NCI-H1436 treated with DMSO at 0.1 percent for 48 hours (cell line): ENCODE measurements around the gene TBC1D5.
"Not testable (repeated sequence)": the region's sequence is repeated elsewhere in the genome, so short reads cannot be mapped to it uniquely, and the experiment has no call there.

Source experiments
- DNase-seq: peaks from one replicate; lab custom pipeline; 2025; lab: John Stamatoyannopoulos, UW

TBC1D5 gene

GRCh38 chr3:17546500-17547255 is 195.8 kb downstream of the TBC1D5 start:
- DNase-seq: no peak

- no peak for DNase-seq
Measured at GRCh38 chr3:17544632-17545031, 197.8 kb downstream of the TBC1D5 start.

- DNase-seq: no peak
Measured at GRCh38 chr3:17542591-17542990, 199.8 kb downstream of the TBC1D5 start.

- DNase-seq: no peak
Measured at GRCh38 chr3:17539436-17539835, 203.0 kb downstream of the TBC1D5 start.

GRCh38 chr3:17535274-17535673 is 207.2 kb downstream of the TBC1D5 start:
- no peak for DNase-seq

GRCh38 chr3:17532446-17532845 is 210.0 kb downstream of the TBC1D5 start:
- DNase-seq: not testable (repeated sequence)

GRCh38 chr3:17529677-17530076 is 212.8 kb downstream of the TBC1D5 start:
- DNase-seq: no peak

- DNase-seq: no peak
Measured at GRCh38 chr3:17518189-17519059, 224.0 kb downstream of the TBC1D5 start.

- DNase-seq: no peak
Measured at GRCh38 chr3:17515445-17516234, 226.8 kb downstream of the TBC1D5 start.

GRCh38 chr3:17514597-17514996 is 227.8 kb downstream of the TBC1D5 start:
- DNase-seq: no peak

GRCh38 chr3:17510265-17510664 is 232.2 kb downstream of the TBC1D5 start:
- no peak for DNase-seq

GRCh38 chr3:17508180-17508752 is 234.2 kb downstream of the TBC1D5 start:
- no peak for DNase-seq

- no peak for DNase-seq
Measured at GRCh38 chr3:17507480-17507879, 235.0 kb downstream of the TBC1D5 start.

- DNase-seq: no peak
Measured at GRCh38 chr3:17505856-17506255, 236.6 kb downstream of the TBC1D5 start.

GRCh38 chr3:17501745-17502144 is 240.7 kb downstream of the TBC1D5 start:
- DNase-seq: no peak

- DNase-seq: no peak
Measured at GRCh38 chr3:17500618-17501017, 241.8 kb downstream of the TBC1D5 start.

GRCh38 chr3:17494117-17494809 is 248.2 kb downstream of the TBC1D5 start:
- DNase-seq: no peak

GRCh38 chr3:17491601-17492000 is 250.8 kb downstream of the TBC1D5 start:
- DNase-seq: no peak

GRCh38 chr3:17491190-17491589 is 251.2 kb downstream of the TBC1D5 start:
- not testable (repeated sequence) for DNase-seq

GRCh38 chr3:17489139-17489538 is 253.3 kb downstream of the TBC1D5 start:
- no peak for DNase-seq

- DNase-seq: no peak
Measured at GRCh38 chr3:17481116-17481515, 261.3 kb downstream of the TBC1D5 start.
